ENCODE data around the gene MTPN.

GRCh38 chr7:135924302-135924701 is 52.9 kb downstream of the MTPN start:
- no peak for TF ChIP-seq CTCF (conservative IDR thresholded peaks at IDR 0.05 in 1 of 2, IDR thresholded peaks at IDR 0.05 in 1 of 2; ENCODE audit: low read depth in 1 of 2, low read length in 2 of 2)
- TF ChIP-seq EZH2 (IDR thresholded peaks at IDR 0.05; ENCODE audit: low read length, missing control alignments) = no peak

Data from fibroblast of lung (primary cell).